ENCODE data around the gene RAB25.

GRCh38 chr1:156106624-156107488 lies 45.9 kb downstream of the RAB25 start:
- TF ChIP-seq CTCF (IDR thresholded peaks at IDR 0.05) (no peak), REST (IDR thresholded peaks at IDR 0.05; ENCODE audit: insufficient read depth in 1 of 2, low read depth in 2 of 2, low read length in 1 of 2) (no peak), TCF7L2 (IDR thresholded peaks at IDR 0.05; ENCODE audit: low read depth, low read length) (no peak), SIN3A (IDR thresholded peaks at IDR 0.05; ENCODE audit: borderline replicate concordance, insufficient read depth, low read depth, low read length) (no peak; the same call in 1 of the 2 replicates)
